GM19240 (cell line): ENCODE results near the gene PTPRG.

ENCODE experiments used
- DNase-seq: peaks from one replicate; pipeline ENCODE4 v3.0.0; 2011; ENCODE audit warnings: low spot score; ENCODE audit not compliant: insufficient read length

PTPRG gene

DNA sequence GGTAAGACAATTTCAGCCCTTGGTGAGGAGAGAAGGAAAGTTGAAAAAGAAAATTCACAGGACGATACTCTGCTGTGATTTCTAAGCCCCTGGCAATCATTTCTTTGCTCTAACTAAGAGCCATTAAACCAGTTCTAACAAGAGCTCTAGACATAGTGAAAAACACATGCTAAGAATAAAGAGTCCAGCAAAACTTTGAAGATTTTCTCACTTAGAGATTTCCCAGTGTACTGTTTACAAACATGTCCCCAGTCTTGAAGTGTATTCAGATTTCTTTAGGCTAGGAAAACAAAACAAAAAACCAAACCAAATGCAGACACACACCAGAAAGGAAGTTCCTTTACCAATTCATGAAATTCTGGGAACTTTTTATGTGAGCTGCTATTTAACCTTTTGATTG is 325.8 kb downstream of the PTPRG start:
- DNase-seq: no peak

GRCh38 chr3:61889259-61889658 is 327.9 kb downstream of the PTPRG start:
- no peak for DNase-seq

DNA sequence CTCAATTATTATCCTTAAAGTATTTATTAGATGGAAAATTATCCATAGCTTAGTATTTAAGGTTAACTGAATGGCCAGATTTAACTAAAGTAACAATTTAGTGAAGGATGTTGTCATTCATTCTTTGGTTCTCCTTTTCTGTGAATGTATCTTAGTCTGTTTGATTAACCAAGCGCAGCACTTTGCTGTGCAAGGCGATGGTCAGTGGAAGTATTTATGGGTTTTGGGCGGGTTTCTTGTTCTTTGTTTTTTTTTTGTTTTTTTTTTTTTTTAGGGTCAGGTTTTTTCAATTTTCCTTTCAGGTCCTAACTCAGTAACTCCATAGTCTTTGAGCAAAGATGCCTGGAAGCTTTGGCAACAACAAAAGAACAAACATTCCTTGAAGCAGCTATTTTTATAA is 328.8 kb downstream of the PTPRG start:
- no peak for DNase-seq

DNA sequence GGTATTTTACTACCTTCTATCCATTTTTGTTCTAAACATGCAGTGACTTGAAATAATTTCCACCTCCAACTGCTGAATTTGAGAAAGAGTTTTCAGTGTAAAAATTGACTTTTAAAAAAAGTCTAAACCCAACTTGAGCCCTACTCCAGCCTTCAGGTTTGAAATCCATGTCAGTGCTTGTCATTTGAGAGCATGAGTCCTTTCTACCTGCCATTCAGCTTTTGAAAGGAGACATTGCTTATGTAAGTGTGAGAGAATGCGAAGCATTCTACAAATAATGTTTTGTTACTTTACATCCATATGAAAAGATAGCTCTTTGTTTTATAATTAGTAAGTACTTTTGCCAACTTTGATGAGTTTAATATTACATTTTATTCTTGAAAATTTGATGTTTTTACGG is 329.2 kb downstream of the PTPRG start:
- no peak for DNase-seq

DNA sequence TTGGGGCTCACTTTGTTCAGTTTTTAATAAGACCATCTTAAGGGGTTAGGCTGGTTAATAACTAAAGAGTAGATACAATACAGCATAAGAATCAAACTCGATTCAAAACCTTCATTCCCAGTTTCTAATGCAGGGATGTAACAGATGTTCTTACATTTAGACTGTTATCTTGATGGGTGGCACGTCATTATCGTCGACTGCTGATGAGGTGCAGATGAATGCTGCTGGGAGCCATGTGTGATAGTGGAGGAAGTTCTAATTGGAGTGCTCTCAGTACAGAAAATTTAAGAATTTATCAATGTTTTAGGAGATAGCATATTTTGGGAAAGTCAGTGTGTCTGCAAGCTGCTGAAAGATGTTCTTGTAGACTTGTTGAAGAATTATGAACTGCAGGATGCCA is 331.5 kb downstream of the PTPRG start:
- no peak for DNase-seq

- no peak for DNase-seq
These were observed 332.6 kb downstream of the PTPRG start for GRCh38 chr3:61893840-61894566.

- DNase-seq: peak; percentile 29
These were observed 333.9 kb downstream of the PTPRG start for GRCh38 chr3:61894988-61895935.

DNA sequence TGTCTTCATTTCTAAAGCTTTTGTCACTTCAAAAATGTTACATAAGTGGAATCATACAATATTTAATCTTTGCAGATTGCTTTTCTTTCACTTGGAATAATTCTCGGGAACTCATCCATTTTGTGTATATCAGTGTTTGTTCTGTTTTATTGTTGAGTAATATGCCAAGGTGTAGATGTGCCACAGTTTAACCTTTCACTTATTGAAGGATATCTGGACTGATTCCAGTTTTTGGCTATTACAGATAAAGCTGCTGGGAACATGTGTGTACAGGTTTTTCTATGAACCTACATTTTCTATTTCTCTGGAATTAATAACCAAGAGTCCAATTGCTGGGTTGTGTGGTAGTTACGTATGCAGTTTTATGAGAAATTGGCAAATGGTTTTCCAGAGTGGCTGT is 334.9 kb downstream of the PTPRG start:
- no peak for DNase-seq

GRCh38 chr3:61897848-61898247 is 336.5 kb downstream of the PTPRG start:
- no peak for DNase-seq

GRCh38 chr3:61899700-61900462 is 338.5 kb downstream of the PTPRG start:
- DNase-seq: no peak

GRCh38 chr3:61901496-61901895 is 340.1 kb downstream of the PTPRG start:
- no peak for DNase-seq

- no peak for DNase-seq
These were observed 340.6 kb downstream of the PTPRG start for GRCh38 chr3:61901986-61902385.

- DNase-seq: no peak
These were observed 341.7 kb downstream of the PTPRG start for GRCh38 chr3:61903074-61903473.

DNA sequence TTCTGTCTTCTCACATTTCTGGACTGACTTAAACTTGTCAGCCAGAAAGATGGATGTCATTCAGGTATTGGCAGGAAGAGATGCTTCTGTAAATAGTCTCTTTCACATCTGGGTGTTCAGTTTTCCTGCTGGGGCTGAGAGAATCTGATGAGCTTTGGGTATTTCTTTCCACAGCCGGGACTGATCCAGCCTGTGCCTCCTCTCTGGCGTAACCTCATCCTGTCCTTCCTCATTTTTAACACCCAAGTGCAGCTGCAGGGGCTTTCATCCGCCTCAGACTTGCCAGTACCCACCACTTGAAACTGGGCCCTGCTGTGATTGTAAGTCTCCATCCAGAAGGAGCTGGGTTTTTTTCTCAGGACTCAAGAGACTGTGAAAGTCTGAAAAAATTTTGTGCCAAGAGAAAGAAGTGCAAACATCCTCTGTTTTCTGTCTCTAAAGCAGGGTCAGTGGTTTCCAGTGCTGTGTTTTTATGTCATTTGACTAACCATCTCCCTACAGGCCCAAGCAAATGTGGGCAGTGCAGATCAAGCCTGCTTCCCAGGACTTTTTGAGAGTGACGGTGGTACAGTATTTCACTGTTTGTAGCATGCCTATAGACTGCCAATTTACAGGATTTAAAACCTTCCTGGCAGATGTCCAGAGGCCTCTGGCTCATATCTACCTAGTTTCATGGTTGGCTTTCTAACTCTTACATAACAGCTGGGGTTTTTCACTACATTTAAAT is 342.7 kb downstream of the PTPRG start:
- DNase-seq: no peak

- DNase-seq: no peak
These were observed 345.9 kb downstream of the PTPRG start for GRCh38 chr3:61907210-61907795.

- no peak for DNase-seq
These were observed 347.0 kb downstream of the PTPRG start for GRCh38 chr3:61908382-61908781.

DNA sequence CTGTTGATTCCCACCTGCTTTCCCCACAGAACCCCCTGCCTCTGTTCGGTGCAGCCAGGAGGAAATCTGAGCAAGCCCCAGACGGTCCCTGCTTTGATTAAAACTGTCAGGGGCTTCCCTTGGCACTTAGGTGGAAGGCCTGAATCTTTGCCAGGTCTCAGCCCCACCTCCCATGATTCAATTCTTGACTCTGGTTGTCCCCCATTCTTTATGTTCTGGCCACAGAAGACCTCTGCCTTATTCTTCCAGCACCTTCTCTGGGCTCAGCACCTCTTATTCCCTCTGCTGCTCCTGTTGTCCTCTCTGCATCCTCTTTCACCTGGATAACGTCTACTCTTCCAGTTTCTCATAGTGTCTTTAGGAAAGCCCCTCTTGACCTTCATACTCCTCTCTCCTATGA is 349.4 kb downstream of the PTPRG start:
- no peak for DNase-seq

- DNase-seq: no peak
These were observed 350.8 kb downstream of the PTPRG start for GRCh38 chr3:61912158-61912557.

- DNase-seq: no peak
These were observed 352.3 kb downstream of the PTPRG start for GRCh38 chr3:61913701-61914100.

GRCh38 chr3:61914276-61914675 is 352.9 kb downstream of the PTPRG start:
- DNase-seq: no peak

GRCh38 chr3:61915296-61915695 is 353.9 kb downstream of the PTPRG start:
- DNase-seq: no peak
